GM18498 (cell line): ENCODE results near the gene IGSF9B.

Experiments used
- ATAC-seq: cut with Tn5 transposase; IDR thresholded peaks from one replicate; pipeline ENCODE4 v1.9.1; 2021; ENCODE audit warnings: mild to moderate bottlenecking, moderate library complexity; ENCODE audit not compliant: unreplicated experiment

Gene IGSF9B

DNA sequence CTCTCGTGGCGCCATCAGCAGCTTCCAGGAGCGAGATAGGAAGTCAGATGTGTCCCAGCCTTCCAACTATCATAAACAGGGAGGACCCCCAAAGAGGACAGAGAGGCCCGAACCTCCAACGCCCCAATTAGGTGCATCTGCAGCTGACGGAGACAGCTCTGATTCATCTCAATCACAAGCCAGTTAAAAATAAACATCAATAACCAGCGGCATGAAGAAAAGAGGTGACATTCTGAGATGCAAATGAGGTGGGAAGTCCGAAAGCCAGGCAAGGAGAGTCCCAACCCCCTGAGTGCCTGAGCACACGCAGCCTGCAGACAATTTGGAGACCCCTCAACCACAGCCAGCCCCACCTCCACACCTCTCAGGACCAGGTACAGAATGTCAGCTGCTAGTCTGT, 28.1 kb upstream of the IGSF9B start:
- ATAC-seq: no peak

DNA sequence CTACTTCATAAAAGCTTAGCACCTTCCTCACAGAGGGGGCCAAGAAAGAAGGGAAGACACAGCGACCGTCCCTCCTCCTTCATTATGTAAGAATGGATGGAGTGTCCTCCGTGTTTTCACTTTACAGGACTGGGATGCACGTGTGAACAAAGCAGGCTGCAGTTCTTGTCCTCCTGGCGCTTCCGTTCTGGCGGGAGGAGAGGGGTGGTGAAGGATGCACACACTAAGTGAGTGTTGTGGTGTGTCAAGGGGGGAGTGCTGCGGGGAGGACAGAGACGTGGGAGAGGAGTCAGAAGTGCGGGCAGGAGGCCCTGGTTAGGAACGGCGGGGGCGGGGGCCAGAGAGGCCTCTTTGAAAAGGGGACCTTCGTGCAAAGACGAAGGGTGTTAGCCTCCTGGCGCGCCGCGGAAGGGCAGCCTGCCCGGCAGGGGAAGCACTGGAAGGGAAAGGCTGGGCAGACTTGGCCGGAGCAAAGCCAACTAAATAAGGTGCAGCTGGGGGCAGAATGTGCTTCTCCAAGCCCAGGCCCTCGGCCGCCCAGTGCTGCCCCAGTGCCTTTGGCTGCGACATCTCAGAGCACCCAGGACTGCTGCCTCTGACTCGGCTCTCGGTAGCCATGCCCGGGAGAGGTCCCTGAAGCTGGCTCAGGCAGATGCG, 27.0 kb upstream of the IGSF9B start:
- no peak for ATAC-seq

DNA sequence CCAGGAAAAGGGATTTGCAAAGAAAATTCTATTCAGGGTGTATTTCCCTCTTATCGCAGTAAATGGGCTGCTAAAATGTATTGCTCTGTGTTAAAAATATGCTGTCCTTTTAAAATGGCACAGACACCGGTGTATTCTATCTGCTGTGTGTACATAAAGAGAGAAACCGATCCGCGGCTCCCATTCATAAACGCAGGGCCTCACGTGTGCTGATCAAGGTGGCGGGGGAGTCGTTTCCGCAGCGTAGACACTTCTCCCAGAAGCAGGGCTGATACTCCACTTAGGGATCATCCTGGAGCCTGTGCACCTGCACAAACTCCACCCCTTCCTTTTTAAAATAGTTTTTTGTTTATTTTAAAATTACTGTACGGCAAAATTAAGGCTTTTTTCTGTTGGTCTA, 26.1 kb upstream of the IGSF9B start:
- ATAC-seq: no peak

DNA sequence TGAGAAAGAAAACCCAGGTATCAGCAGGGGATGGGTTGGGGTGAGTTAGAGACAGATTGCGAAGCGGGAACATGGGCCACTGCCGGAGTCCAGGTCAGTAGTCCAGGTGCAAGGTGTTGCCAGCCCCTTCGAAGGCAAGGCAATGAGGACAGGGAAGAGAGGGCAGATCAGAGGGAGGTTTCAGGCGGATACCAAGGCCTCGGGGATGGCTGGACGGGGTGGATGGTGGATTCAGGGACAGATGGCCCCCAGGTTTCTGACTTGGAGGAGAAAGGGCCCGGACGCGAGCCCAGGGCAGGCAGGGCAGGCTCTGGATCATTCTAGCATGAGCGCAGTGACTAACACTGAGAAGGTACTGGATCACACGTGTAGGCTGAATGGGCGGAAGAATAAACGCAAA, 25.4 kb upstream of the IGSF9B start:
- no peak for ATAC-seq

DNA sequence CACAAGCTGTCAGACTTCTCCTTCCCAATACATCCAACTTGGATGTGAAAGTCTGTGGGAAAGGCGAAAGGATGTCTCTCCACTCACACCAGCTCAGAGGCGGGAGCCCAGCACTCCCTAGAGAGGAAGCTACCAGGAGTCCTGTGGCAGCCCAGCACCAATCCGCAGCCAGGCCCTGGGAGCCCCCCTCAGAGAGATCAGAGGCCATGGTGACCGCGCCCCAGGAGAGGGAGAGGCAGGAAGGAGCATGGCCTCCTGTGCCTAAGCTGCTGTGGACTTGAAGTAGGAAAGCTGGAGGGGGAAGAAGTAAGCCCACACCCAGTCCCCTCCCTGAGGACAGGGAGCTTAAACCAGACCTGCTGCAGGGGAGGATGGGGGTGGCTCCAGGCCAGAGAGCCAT, 24.4 kb upstream of the IGSF9B start:
- ATAC-seq: no peak

DNA sequence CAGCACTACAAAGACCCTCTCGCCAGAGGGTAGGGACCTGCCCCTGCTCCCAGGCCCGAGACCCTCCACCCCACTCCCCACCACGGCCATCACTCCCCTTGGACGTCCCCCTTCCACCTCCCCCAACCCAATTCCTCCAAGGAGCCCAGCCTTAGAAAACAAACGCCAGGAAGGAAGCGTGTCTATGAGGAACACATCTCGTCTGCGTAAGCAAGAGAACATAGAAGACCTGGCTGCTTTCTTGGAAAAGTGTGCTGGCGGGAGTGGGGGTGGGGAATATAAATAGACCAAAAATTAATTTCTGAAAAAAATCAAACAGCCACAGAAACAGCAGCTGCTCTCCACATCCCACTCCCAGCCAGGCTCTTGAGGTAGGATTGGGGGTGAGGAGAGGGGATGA, 23.9 kb upstream of the IGSF9B start:
- ATAC-seq: no peak

DNA sequence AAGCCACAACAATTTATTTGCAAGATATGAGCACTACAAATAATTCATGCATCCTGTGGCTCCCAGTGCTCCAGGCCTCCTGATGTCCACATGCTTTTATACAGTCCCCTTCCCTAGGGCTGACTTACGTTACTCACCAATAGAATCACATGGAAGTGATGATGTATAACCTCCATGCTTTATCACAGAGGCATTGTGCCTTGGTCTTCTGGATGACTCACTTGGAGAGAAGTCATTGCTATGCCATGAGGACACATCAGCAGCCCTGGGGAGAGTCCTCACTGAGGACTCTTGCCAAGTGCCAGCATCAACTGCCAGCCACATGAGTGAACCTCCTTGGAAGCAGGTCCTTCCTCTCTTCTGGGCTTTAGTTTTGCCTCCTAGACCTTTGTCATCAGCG, 22.0 kb upstream of the IGSF9B start:
- no peak for ATAC-seq

DNA sequence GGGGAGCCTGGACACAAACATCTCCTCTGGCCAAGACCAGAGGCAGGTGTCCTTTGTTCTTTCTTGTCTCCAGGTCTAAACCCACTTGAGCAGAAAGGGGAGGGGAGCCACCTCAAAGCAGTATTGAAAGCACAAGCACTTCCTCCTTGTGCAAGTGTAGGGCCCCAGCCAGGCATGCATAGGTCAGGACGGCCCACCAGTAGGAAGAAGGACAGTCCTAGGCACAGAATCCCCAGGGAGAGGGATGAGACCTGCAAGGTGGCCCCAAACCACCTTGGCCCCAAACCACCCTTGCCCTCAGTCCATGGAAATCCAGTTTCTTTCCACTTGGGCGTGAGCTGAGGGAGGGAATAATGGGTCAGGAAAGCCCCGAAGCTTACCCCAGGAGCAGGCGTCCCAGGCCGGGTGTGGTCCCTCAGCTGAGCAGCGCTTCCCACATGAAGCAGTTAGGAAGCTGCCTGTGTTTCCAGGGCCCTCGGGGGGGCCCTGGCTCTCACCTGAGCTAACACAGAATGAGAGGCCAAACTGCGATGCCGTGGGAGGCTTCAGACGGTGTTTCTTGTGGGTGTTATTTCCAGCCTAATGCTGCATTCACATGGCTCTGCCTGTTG, 20.4 kb upstream of the IGSF9B start:
- peak; percentile 86 for ATAC-seq

DNA sequence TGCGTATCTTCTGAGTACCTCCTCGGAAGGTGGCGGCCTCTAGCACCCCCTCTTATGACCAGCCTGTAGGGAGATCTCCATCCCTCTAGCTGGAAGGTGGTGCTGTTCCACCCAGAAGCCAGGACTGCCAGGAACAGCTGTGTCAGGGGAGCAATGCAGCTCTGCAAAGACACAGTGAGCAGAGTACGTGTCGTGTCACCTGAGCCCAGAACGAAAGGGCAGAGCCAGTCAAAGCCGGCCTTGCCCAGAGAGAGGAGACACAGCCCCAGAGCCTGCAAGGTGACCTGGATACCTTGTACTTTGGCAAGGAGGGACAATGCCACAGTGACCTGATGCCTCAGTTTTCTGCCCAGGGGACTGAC, 18.7 kb upstream of the IGSF9B start:
- no peak for ATAC-seq

DNA sequence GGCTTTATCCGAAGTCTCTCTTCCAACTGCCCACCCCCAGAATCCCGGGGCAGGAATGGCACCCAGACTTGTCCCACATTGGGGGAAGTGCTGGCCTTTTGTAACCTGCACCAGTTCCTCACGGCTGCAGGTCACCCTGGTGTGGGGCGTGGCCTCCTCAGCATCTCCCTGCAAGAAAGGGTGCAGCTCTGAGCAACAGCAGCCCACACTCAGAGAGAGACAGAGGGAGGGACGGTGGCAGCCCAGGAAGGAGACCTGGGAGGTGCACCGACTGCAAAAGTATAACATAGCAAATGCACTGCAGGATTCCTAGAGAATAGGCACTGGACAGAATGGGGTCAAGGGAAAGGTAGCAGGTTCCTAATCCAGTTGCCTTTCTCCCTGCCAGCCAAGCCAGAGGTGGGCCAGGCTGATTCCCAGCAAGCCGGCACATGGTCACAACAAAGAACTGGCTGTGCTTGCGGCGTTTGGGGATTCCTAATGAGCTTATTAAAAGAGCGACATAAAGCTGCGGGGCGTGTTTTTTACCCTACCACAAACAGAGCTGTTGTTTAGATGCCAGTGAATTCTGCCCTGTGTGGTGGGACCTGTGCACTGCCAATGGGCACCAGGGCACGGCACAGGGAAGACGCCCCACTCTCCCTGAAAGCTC, 18.2 kb upstream of the IGSF9B start:
- no peak for ATAC-seq

DNA sequence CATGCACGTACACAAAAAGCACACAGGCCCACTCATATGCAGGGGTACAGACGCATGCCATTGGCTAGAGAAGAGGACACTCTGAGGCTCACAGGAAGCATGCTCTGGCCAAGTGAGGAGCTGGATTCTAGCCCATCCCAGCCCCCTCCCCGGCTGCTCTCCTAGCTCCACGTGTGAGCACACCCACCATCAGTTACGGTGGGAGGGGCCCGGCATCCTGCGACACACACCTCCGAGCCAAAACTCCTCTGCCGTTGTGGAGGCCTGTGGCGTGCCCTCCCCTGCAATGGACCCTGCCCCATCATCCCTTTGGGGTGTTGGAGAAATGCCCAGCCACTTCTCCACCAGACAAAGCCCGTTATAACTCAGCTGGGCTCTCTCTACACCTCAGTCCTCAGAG, 15.1 kb upstream of the IGSF9B start:
- no peak for ATAC-seq

DNA sequence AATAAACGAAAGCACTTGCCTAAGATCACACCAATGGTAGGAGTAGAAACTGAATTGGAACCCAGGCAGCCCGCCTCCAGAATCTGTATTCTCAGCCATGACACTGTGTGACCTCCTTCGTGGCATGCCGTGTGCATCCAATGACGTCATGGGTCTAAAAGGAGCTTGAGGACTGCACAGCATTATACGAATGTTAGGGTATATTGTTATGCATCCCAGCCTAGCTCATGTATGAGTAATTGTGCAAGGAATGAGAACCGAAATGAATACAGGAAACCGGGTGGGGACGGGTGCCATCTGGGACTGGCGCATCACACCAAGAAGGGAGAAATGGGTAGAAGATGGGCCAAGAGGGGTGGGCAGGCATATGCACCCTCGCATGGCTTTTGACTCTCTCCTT, 12.3 kb upstream of the IGSF9B start:
- ATAC-seq: no peak

DNA sequence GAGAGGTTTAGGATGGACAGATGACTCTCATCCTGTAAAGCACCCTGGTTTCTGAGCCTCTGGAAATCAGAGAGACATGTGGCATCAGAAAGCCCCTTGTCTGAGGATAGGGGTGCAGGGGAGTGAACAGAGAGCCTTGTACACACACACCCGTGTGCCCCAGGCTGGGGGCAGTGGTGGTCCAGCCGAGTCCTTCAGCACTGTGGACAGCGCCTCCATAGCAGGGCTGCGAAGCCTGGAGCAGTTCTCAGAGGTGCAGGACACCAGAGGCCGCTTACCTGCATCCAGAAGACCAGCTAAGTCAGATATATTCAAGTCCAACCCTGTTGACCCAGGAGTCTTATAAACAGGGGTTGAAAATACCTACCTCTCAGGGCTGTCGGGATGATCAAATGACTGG, 11.5 kb upstream of the IGSF9B start:
- no peak for ATAC-seq

DNA sequence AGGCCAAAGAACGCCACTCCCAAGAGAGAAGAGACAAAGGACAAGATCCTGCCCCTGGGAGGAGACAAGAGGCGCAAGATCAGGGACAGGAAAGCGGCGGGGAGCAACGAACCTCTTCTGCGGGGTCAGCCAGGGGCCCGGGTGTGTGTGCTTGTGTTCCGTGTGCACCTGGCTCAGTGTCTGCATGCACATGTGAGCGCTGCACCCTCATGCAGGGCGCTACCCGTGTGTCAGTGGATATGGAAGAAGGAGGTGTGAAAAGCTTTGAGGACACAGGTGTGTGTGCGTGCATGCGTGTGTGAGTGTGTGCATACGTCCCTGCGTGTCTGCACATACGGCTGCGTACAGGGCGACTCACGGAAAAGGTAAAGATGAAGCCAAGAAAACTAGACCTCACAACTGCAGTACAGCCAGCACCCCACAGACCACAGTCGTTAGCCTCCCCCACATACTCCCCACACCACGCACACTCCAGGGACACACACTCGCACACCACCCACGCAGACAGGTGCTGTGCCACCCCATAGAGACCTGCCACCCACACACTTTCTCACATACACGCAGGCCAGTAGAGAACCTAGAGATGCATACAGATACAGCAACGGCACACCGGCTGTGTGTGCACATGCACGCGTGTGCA, 11.0 kb upstream of the IGSF9B start:
- no peak for ATAC-seq

DNA sequence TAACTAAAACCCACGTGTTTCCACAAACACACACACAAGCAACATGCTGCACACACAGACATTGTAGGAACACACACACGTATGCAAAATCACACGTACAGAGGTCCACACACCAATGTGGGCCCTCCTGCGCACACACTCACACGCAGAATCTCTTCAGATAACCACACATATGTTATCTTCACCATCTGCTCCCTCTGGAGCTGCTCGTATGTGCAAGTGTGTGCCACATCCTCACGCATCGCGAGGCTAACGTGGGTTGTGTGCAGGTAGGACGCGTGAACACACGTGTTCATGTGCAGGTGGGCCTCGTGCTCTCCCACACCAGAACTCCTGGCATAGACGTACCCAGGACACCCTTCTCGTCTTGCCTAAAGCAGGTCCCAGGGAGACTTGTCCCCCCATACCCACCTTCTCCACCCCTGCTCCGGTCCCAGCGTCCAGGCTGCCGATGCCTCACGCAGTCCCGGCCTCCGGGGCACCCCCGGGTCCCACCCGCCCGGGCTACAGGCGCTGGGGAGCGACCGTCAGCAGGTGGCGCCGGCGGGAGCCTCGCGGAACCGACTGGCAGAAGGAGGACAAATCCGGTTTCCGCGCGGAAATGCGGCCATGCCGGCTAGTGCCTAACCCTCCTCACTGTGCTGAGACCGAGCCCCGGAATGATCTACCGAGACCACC, 10.3 kb upstream of the IGSF9B start:
- ATAC-seq: no peak

DNA sequence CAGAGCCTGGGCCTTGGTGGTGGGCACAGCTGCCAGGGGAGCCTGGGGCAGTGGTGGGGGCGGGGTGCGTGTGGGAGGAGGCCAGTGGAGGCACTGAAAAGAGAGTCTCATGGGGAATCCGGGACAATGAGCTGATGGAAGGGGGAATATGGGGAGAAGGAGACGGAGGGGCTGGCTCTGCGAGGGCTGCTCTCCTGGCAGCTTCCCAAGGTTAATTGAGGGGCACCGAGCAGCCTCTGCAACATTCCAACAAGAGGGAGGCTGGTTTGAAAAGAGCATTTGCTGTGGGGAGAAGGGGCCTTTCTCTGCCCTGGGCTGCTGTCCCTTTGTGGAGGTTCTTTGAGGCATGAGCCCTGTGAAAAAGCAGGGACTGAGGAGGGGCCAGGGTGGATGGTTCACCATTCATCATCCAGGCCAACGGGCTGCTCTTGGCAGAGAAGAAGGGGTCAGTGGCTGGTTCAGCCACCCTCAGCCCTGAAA, 9.4 kb upstream of the IGSF9B start:
- ATAC-seq: no peak

DNA sequence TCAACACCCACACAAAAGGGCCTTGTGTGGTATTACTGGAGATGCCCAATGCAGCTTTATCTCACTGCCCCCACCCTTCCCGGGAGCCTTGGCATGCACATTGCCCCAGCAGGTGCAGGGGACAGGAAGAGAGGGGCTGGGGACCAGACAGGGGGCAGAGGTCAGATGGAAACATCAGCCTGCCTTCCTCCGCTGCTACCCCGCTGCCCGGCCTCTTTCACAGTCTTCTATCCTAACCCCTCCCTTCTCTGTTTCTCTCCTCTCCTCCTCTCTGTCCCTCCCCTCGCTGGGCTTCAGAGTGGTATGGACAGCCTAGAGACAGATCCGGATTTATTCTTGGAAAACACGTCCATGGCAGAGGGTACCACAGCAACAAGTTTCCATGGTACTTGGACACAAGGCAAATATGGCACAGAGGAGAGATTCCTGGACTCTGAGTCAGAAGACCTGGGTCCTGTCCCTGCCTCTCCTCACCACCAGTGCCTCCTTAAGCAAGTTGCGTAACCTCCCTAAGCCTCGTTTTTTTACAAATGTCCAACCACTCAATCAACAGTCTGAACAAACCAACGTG, 8.3 kb upstream of the IGSF9B start:
- ATAC-seq: no peak

DNA sequence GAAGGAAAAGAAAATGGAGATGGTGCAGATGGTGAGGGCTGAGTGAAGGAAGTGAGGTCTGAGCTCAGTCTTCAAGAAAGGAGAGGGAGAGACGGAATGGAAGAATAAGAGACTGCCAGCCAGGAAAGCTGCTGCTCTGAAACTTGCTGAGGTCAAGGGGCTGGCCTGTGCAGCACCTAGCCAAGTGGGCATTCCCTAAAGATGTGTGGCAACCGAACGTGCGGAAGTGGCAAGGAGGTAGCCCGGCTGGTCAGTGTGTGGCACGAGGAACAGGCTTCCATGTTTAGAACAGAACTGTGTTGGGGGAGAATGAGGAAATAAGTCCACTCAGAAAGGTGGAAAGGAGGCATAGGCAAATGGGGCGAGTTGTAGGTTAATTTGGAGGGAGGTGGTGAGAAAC, 7.6 kb upstream of the IGSF9B start:
- ATAC-seq: no peak

DNA sequence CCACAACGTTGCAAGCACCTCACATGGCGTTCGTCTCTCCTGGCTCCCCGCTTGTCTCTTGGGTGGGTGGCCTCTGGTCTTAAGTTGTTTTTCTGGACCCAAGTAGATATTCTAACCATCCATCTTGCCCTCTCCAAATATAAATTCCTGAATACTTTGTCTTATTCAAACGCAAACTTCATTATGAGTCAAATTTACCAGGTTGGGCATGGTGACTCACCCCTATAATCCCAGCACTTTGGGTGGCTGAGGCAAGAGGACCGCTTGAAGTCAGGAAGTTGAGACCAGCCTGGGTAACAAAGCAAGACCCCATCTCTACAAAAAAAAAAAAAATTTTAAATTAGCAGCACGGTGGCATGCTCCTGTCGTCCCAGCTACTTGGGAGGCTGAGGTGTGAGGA, 5.1 kb upstream of the IGSF9B start:
- ATAC-seq: no peak

DNA sequence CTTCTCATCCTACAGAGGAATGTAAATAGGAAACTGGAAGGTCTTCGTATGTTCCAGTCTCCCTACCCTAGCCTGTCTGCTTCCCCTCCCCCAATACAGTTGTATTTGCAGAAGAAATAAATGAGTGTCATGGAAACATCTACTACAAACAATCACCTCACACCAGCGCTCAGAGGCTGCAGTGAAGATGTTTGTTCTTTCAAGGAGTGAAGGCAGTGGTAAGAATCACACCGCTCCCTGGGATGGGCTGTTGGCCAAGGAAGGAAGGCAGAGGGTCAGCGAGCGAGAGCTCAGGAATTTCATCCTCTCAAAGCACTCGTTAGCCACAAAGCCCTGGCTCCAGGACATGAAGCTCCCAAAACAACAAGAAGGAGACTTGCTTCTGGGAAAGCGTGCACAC, 1.1 kb upstream of the IGSF9B start:
- ATAC-seq: no peak

DNA sequence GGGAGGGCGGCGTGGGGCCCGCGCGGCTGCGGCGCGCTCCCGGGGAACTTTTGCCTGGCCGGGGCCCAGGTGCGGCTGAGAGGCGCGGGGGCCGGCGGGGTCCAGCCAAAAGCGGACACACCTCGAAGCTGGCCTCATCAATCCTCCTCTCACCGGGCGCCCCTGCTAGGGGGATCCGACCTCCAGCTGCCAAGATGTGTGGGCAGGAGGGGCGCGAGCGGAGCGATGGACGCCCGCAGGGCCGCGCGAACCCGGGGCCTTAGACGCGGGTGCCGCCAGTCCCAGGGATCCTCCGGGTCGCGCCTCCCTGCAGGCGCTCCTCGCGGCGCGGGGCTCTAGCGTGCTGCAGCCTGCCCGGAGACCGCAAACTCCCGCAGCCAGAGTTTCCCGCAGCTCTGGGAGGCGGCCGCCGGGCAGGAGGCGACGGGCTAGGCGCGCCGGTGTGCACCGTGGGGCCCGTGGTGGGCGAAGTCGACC, 785 bp downstream of the IGSF9B start:
- ATAC-seq: no peak
